ENCODE results near the gene NUP205. TPM values are rescaled to one million over a fixed set of nuclear protein-coding genes. Genes with fewer than 3 reads are reported as not detected.
A peak's percentile ranks its signal among the peaks of the same experiment; 100 is the strongest.

NUP205 gene
- total RNA-seq, 1 donor from 2014 or later, result 91.6 TPM

DNA sequence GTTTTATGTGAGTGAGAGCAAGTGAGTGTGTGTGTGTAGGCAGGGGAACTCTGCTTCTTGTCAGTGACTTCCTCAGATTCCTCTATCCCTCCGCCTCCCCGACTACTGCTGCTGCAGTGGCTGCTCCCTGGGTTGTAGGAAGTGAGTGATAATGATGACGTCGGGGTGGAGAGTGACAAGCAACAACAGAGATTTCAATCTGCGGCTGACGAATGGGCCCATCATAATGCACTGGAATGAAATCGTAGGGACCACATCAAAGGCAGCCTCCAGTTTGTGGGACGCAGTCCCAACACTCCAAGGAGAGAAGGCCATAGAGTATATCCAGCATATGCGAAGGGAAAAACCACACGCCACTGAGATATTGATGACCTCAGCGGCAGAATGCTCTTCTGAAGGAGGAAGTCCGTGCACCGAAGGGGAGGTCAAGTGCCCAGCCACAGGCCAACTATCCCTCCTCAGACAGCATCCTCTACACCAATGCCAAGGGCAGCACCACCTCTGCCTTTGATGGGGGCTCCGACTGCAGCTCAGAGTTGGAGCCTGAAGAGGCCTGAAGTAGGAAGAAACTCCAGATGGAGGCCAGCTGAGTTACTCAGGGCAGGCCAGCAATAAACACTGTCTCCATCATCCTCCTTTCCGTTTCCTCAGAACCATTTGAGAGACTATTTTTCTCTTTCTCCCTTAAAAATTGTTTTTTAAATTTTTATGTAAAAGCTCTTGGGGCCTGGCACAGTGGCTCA is 93.3 kb downstream of the NUP205 start:
- no peak for DNase-seq (ENCODE audit: low read depth)
- H3K4me3 ChIP-seq (ENCODE audit: low read depth, low read length), result no peak overlapping the region
- TF ChIP-seq CTCF (conservative IDR thresholded peaks at IDR 0.05; ENCODE audit: low read depth, low read length), result no peak

GRCh38 chr7:135653340-135654080 is 95.8 kb downstream of the NUP205 start:
- no peak overlapping the region for H3K4me3 ChIP-seq (ENCODE audit: low read depth, low read length)
- no peak for DNase-seq (ENCODE audit: low read depth)
- TF ChIP-seq CTCF (conservative IDR thresholded peaks at IDR 0.05; ENCODE audit: low read depth, low read length), result no peak

DNA sequence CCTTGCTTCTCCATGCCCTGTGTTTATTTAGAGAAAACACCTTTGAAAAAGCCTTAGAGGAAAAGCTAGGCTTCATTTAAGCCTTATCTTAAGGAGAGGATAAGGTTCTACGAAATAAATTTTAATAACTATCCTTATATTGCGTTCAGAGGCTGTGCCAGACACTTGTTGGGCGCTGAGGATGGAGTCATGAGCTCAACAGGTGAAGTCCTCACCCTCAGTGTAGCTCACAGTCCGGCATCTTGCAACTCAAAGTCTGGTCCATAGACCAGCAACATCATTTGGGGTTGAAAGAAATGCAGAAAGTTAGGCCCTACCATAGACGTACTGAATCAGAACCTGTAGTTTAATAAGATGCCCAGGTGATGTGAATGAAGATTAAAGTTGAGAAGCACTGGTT is 100.8 kb downstream of the NUP205 start:
- no peak for DNase-seq (ENCODE audit: low read depth)
- no peak overlapping the region for H3K4me3 ChIP-seq (ENCODE audit: low read depth, low read length)
- TF ChIP-seq CTCF (conservative IDR thresholded peaks at IDR 0.05; ENCODE audit: low read depth, low read length), result no peak

DNA sequence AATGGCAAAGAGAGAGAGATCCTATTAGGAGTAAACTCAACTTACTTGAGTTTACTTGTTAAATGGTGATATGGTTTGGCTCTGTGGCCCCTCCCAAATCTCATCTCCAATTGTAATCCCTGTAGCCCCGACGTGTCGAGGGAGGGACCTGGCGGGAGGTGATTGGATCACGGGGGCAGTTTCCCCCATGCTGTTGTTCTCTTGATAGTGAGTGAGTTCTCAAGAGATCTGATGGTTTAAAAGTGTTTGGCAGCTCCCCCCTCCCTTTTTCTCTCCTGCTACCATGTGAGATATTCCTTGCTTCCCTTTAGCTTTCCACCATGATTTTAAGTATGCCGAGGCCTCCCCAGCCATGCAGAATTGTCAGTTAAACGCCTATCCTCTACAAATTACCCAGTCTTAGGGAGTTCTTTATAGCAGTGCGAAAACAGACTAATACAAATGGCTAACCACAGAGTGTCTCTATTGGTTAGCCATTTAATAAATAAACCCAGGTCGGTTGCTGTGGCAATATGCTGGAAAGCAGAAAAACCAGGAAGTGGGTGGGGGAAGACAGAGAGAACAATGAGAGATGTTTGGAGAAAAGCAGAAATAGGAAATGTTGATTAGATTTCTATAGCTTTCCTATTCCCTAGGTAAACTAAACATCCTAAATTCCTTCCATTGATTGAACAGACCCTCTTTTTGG is 101.6 kb downstream of the NUP205 start:
- no peak for DNase-seq (ENCODE audit: low read depth)
- TF ChIP-seq CTCF (conservative IDR thresholded peaks at IDR 0.05; ENCODE audit: low read depth, low read length), result no peak
- no peak overlapping the region for H3K4me3 ChIP-seq (ENCODE audit: low read depth, low read length)

- no peak for DNase-seq (ENCODE audit: low read depth)
- TF ChIP-seq CTCF (conservative IDR thresholded peaks at IDR 0.05; ENCODE audit: low read depth, low read length), result no peak
- peak overlapping the region; percentile 96 for H3K4me3 ChIP-seq (ENCODE audit: low read depth, low read length)
Observed at GRCh38 chr7:135661311-135662122, 103.8 kb downstream of the NUP205 start.

GRCh38 chr7:135662123-135662372 is 104.3 kb downstream of the NUP205 start:
- peak overlapping the region; percentile 96 for H3K4me3 ChIP-seq (ENCODE audit: low read depth, low read length)
- TF ChIP-seq CTCF (conservative IDR thresholded peaks at IDR 0.05; ENCODE audit: low read depth, low read length), result no peak

More at GRCh38 chr7:135662123-135662372, 104.3 kb downstream of the NUP205 start:
- DNase-seq (ENCODE audit: low read depth), result no peak
